IMR-90 (cell line): ENCODE measurements around the gene DOCK1. TPM values are rescaled to one million over a fixed set of nuclear protein-coding genes. Genes with fewer than 3 reads are reported as not detected.

ENCODE experiments used
- ATAC-seq: fragments of 200-7000 bp; cut with Tn5 transposase; 2 replicates; pipeline ENCODE4 v1.9.1; 2020; ENCODE audit warnings: low read depth, mild to moderate bottlenecking, moderate library complexity
- BruUV-seq: library from RNA; stranded (reverse); fragments of 400-500 nt; replicated peaks from 2 replicates; lab custom pipeline; 2021; lab: Mats Ljungman, UMichigan
- CTCF ChIA-PET: fragments of 300-600 bp; formaldehyde crosslinking; extraction: SDS; loops from one replicate; lab custom pipeline; 2021; ENCODE audit warnings: antibody characterized with exemption; lab: Yijun Ruan, JAX
- POLR2A ChIA-PET: fragments of 300-600 bp; sonication (Branson Sonifier 250); formaldehyde crosslinking; loops from one replicate; lab custom pipeline; 2022; ENCODE audit warnings: antibody characterized with exemption; ENCODE audit not compliant: unreplicated experiment; lab: Charles Lee
- DNase-seq: peaks from one replicate; pipeline ENCODE4 v3.0.0; 2013
- H2AFZ ChIP-seq: replicated peaks from 2 replicates; pipeline ENCODE3; 2013; ENCODE audit warnings: low read length, mild to moderate bottlenecking; ENCODE audit not compliant: poor library complexity
- H2AK5ac ChIP-seq: 2 replicates; pipeline ENCODE4 v1.6.1; 2013; ENCODE audit warnings: low read depth, low read length, inconsistent platforms
- H2AK9ac ChIP-seq: replicated peaks from 2 replicates; pipeline ENCODE3; 2013; ENCODE audit warnings: mild to moderate bottlenecking, low read depth, low read length, moderate library complexity; ENCODE audit not compliant: poor library complexity
- H2BK120ac ChIP-seq: 2 replicates; pipeline ENCODE4 v1.6.1; 2013; ENCODE audit warnings: low read depth, low read length, inconsistent platforms
- H2BK15ac ChIP-seq: 3 replicates; pipeline ENCODE4 v1.6.1; 2013; ENCODE audit warnings: low read depth, low read length, inconsistent platforms
- H2BK20ac ChIP-seq: 2 replicates; pipeline ENCODE4 v1.6.1; 2013; ENCODE audit warnings: low read depth, mild to moderate bottlenecking, inconsistent platforms, low read length, moderate library complexity
- H2BK5ac ChIP-seq: 2 replicates; pipeline ENCODE4 v1.6.1; 2013; ENCODE audit warnings: mild to moderate bottlenecking, low read depth, low read length, inconsistent platforms; ENCODE audit not compliant: poor library complexity, severe bottlenecking
- H3K14ac ChIP-seq: replicated peaks from 2 replicates; pipeline ENCODE4 v1.6.1; 2013; ENCODE audit warnings: low read depth, low read length, inconsistent platforms
- H3K18ac ChIP-seq: 2 replicates; pipeline ENCODE4 v1.6.1; 2013; ENCODE audit warnings: low read depth, low read length, control low read depth
- H3K23ac ChIP-seq: 2 replicates; pipeline ENCODE4 v1.6.1; 2013; ENCODE audit warnings: low read depth, low read length, inconsistent platforms
- H3K27ac ChIP-seq: 2 replicates; pipeline ENCODE4 v1.5.1; 2013; ENCODE audit warnings: mild to moderate bottlenecking, control low read depth, low read length; ENCODE audit not compliant: insufficient read depth
- H3K27me3 ChIP-seq: 2 replicates; pipeline ENCODE4 v1.6.1; 2013; ENCODE audit warnings: low read length; ENCODE audit not compliant: control insufficient read depth, insufficient read depth
- H3K36me3 ChIP-seq: 2 replicates; pipeline ENCODE4 v1.6.1; 2013; ENCODE audit warnings: low read length, mixed read lengths; ENCODE audit not compliant: control insufficient read depth, insufficient read depth
- H3K4ac ChIP-seq: 2 replicates; pipeline ENCODE4 v1.6.1; 2013; ENCODE audit warnings: low read depth, low read length, inconsistent platforms
- H3K4me1 ChIP-seq: 2 replicates; pipeline ENCODE4 v1.6.1; 2013; ENCODE audit warnings: low read length, mixed read lengths; ENCODE audit not compliant: control insufficient read depth, insufficient read depth
- H3K4me2 ChIP-seq: 2 replicates; pipeline ENCODE4 v1.6.1; 2013; ENCODE audit warnings: low read depth, mild to moderate bottlenecking, control low read depth, low read length, moderate library complexity
- H3K4me3 ChIP-seq: 2 replicates; pipeline ENCODE4 v1.5.1; 2013; ENCODE audit warnings: low read depth, mild to moderate bottlenecking, control low read depth, low read length, moderate library complexity; ENCODE audit not compliant: insufficient read depth
- H3K56ac ChIP-seq: 2 replicates; pipeline ENCODE4 v1.6.1; 2013; ENCODE audit warnings: low read length, inconsistent platforms; ENCODE audit not compliant: insufficient read depth; ENCODE audit errors: extremely low read depth
- H3K79me1 ChIP-seq, 2 experiments: 2 replicates each; pipeline ENCODE4 v1.6.1; 2013; ENCODE audit warnings: low read length in 2 of 2, inconsistent platforms in 1 of 2, low read depth in 1 of 2
- H3K9ac ChIP-seq: 2 replicates; pipeline ENCODE4 v1.6.1; 2013; ENCODE audit warnings: low read depth, low read length, control low read depth
- H3K9me1 ChIP-seq: 2 replicates; pipeline ENCODE4 v1.6.1; 2013; ENCODE audit warnings: low read length, inconsistent platforms; ENCODE audit not compliant: insufficient read depth
- H3K9me3 ChIP-seq: 2 replicates; pipeline ENCODE4 v1.6.1; 2013; ENCODE audit warnings: low read length; ENCODE audit not compliant: control insufficient read depth, insufficient read depth
- H4K20me1 ChIP-seq: 2 replicates; pipeline ENCODE4 v1.6.1; 2013; ENCODE audit warnings: low read length, inconsistent platforms; ENCODE audit not compliant: insufficient read depth
- H4K5ac ChIP-seq: 2 replicates; pipeline ENCODE4 v1.6.1; 2013; ENCODE audit warnings: mild to moderate bottlenecking, low read depth, low read length, control low read depth
- H4K8ac ChIP-seq, 2 experiments: 2 replicates each; pipeline ENCODE4 v1.6.1; 2013; ENCODE audit warnings: low read depth in 2 of 2, low read length in 2 of 2, control low read depth in 1 of 2, inconsistent platforms in 1 of 2
- H4K91ac ChIP-seq: 2 replicates; pipeline ENCODE4 v1.6.1; 2013; ENCODE audit warnings: low read depth, low read length, inconsistent platforms; ENCODE audit not compliant: insufficient read depth
- BHLHE40 ChIP-seq: fragments of 150-350 bp; IDR thresholded peaks from 2 replicates; pipeline ENCODE4 v1.6.1; 2016; ENCODE audit warnings: mild to moderate bottlenecking, low read depth, low read length
- CEBPB ChIP-seq: IDR thresholded peaks from 2 replicates; pipeline ENCODE4 v1.6.1; 2012; ENCODE audit warnings: low read depth, low read length, improper control_type of control experiment
- CHD1 ChIP-seq: IDR thresholded peaks from 2 replicates; pipeline ENCODE4 v1.6.1; 2012; ENCODE audit warnings: low read depth, low read length, improper control_type of control experiment
- FOS ChIP-seq: fragments of 150-350 bp; IDR thresholded peaks from 2 replicates; pipeline ENCODE4 v1.6.1; 2016; ENCODE audit warnings: low read depth, low read length
- MAFK ChIP-seq: IDR thresholded peaks from 2 replicates; pipeline ENCODE4 v1.6.1; 2012; ENCODE audit warnings: low read depth, low read length, improper control_type of control experiment
- MAZ ChIP-seq: IDR thresholded peaks from 2 replicates; pipeline ENCODE4 v1.6.1; 2012; ENCODE audit warnings: low read depth, mild to moderate bottlenecking, low read length, improper control_type of control experiment, moderate library complexity, borderline replicate concordance
- MXI1 ChIP-seq: IDR thresholded peaks from 2 replicates; pipeline ENCODE4 v1.6.1; 2012; ENCODE audit warnings: low read depth, mild to moderate bottlenecking, low read length, moderate library complexity, borderline replicate concordance
- NFE2L2 ChIP-seq: fragments of 150-350 bp; IDR thresholded peaks from 2 replicates; pipeline ENCODE4 v1.6.1; 2016; ENCODE audit warnings: low read depth, mild to moderate bottlenecking, low read length
- POLR2A ChIP-seq: IDR thresholded peaks from 2 replicates; pipeline ENCODE4 v1.6.1; 2012; ENCODE audit warnings: mild to moderate bottlenecking, low read depth, low read length
- RAD21 ChIP-seq: IDR thresholded peaks from 2 replicates; pipeline ENCODE4 v1.6.1; 2012; ENCODE audit warnings: low read length, improper control_type of control experiment
- RCOR1 ChIP-seq: IDR thresholded peaks from 2 replicates; pipeline ENCODE4 v1.6.1; 2012; ENCODE audit warnings: mild to moderate bottlenecking, low read length, improper control_type of control experiment; ENCODE audit not compliant: insufficient replicate concordance
- RFX5 ChIP-seq: IDR thresholded peaks from 2 replicates; pipeline ENCODE4 v1.8.0; 2012; ENCODE audit warnings: low read depth, mild to moderate bottlenecking, low read length, moderate library complexity
- SMC3 ChIP-seq: fragments of 150-350 bp; IDR thresholded peaks from 2 replicates; pipeline ENCODE4 v1.6.1; 2016; ENCODE audit warnings: low read depth, mild to moderate bottlenecking, antibody characterized with exemption, low read length, moderate library complexity
- USF2 ChIP-seq: fragments of 150-350 bp; IDR thresholded peaks from 2 replicates; pipeline ENCODE4 v1.6.1; 2017; ENCODE audit warnings: mild to moderate bottlenecking, antibody characterized with exemption, low read length, low read depth
- WGBS, 2 experiments: methylation state at CpG; one replicate each; pipeline versions ENCODE4 v1.1.5 to v1.1.7; 2013; ENCODE audit warnings: missing lambda C conversion rate in 2 of 2; ENCODE audit not compliant: insufficient read length in 1 of 2; ENCODE audit errors: extremely low coverage in 2 of 2; 5-methylcytosine and 5-hydroxymethylcytosine counted together
- dilution Hi-C: fragments of 300-500 bp; cut with HindIII; formaldehyde crosslinking; loops from one replicate; pipeline ENCODE4 v1.14.3; 2018; ENCODE audit warnings: low sequenced_read_pairs; ENCODE audit not compliant: unreplicated experiment
- in situ Hi-C: fragments of 300-500 bp; cut with MboI; formaldehyde crosslinking; loops from 3 replicates; pipeline ENCODE4 v1.14.3; 2019; ENCODE audit warnings: low sequenced_read_pairs, inconsistent platforms, mixed read lengths
- intact Hi-C: fragments of 100-400 bp; cut with micrococcal nuclease; formaldehyde crosslinking; loops from 2 replicates; pipeline ENCODE4 v1.10.0; 2022
- polyA plus RNA-seq, 3 experiments: library from polyadenylated mRNA; depleted of rRNA; stranded (reverse); fragments of >200 nt; gene quantifications; 2 replicates each; pipeline ENCODE4 v1.2.3, GENCODE V29; 2012; ENCODE audit warnings: low replicate concordance in 1 of 3
- total RNA-seq: library from RNA; depleted of rRNA; stranded (reverse); fragments of >200 nt; gene quantifications from 2 replicates; pipeline ENCODE4 v1.2.3, GENCODE V29; 2012
- TF ChIP-seq, protein P1 (sequence below): conservative IDR thresholded peaks from 2 replicates; pipeline ENCODE4 v1.5.1; 2012; ENCODE audit warnings: mild to moderate bottlenecking, low read depth, low read length, improper control_type of control experiment
- TF ChIP-seq, protein P2 (sequence below): fragments of 150-350 bp; IDR thresholded peaks from 2 replicates; pipeline ENCODE4 v1.6.1; 2016; ENCODE audit warnings: low read depth, mild to moderate bottlenecking, low read length, moderate library complexity, borderline replicate concordance

The DOCK1 gene
- total and polyA plus RNA-seq, 2 of the 4 experiments (the other 2 are of a cell fraction): 28.2 to 71.0 TPM

DNA sequence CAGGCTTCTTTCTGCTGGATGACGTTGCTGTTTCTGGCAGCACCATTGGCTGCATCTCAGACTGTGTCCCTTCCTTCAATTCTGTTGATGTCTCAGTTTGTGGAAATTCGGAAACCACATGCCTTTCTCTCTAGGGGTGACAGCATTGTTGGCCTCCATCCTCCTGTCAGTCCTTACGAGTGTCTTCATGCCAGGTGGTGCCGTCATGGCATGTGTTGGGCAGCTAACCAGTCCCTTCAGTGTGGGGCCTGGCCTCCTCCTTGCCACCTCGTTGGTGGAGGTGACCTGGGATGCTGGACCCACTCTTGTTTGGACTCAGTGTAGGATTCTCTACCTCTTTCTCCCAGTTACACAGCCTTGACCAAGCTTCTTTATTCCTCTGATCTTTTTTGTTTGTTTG, 402.8 kb downstream of the DOCK1 start:
- Histone ChIP-seq H4K20me1 (peaks cover 8% of the 10 kb centered on the region; the same call in 1 of the 2 replicates), H3K56ac (no peak overlapping the region), H4K91ac (no peak overlapping the region), H3K79me1 (peaks cover 7 to 20% of the 10 kb centered on the region in 2 experiments; a peak in 3 of 4 replicates), H2BK20ac (no peak overlapping the region), H2AK5ac (no peak overlapping the region), H3K23ac (no peak overlapping the region), H3K9me1 (peaks cover 8% of the 10 kb centered on the region), H4K8ac (no peak overlapping the region), H3K14ac (no peak overlapping the region), H2AK9ac (no peak overlapping the region), H2BK15ac (no peak overlapping the region), H3K18ac (no peak overlapping the region), H3K4ac (no peak overlapping the region), H3K4me2 (no peak overlapping the region), H3K27me3 (no peaks in the 10 kb centered on the region), H3K27ac (no peak overlapping the region), H4K5ac (no peak overlapping the region), H3K4me3 (no peak overlapping the region), H2BK5ac (no peak overlapping the region), H2AFZ (no peak overlapping the region), H3K4me1 (peaks cover 3% of the 10 kb centered on the region; the same call in 1 of the 2 replicates), H3K36me3 (no peaks in the 10 kb centered on the region), H3K9me3 (no peaks in the 10 kb centered on the region), H2BK120ac (no peak overlapping the region), H3K9ac (no peak overlapping the region)
- TF ChIP-seq, protein P1, sequence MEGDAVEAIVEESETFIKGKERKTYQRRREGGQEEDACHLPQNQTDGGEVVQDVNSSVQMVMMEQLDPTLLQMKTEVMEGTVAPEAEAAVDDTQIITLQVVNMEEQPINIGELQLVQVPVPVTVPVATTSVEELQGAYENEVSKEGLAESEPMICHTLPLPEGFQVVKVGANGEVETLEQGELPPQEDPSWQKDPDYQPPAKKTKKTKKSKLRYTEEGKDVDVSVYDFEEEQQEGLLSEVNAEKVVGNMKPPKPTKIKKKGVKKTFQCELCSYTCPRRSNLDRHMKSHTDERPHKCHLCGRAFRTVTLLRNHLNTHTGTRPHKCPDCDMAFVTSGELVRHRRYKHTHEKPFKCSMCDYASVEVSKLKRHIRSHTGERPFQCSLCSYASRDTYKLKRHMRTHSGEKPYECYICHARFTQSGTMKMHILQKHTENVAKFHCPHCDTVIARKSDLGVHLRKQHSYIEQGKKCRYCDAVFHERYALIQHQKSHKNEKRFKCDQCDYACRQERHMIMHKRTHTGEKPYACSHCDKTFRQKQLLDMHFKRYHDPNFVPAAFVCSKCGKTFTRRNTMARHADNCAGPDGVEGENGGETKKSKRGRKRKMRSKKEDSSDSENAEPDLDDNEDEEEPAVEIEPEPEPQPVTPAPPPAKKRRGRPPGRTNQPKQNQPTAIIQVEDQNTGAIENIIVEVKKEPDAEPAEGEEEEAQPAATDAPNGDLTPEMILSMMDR: no peak
- TF ChIP-seq MXI1 (no peak), MAFK (no peak), CEBPB (no peak), BHLHE40 (no peak), POLR2A (no peak), USF2 (no peak), RFX5 (no peak), MAZ (no peak), FOS (no peak), SMC3 (no peak), RCOR1 (no peak), NFE2L2 (no peak), CHD1 (no peak), RAD21 (no peak)
- TF ChIP-seq, protein P2, sequence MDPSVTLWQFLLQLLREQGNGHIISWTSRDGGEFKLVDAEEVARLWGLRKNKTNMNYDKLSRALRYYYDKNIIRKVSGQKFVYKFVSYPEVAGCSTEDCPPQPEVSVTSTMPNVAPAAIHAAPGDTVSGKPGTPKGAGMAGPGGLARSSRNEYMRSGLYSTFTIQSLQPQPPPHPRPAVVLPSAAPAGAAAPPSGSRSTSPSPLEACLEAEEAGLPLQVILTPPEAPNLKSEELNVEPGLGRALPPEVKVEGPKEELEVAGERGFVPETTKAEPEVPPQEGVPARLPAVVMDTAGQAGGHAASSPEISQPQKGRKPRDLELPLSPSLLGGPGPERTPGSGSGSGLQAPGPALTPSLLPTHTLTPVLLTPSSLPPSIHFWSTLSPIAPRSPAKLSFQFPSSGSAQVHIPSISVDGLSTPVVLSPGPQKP: no peak
- ATAC-seq (no peak), DNase-seq (no peak)
- in situ Hi-C loops: no loop called here
- ChIA-PET CTCF (no interaction called here), POLR2A (no interaction called here)
- no TSS peak for BruUV-seq
- dilution Hi-C loops: no loop called here
- 80% methylated on average over 1 of the region's 5 CpGs; no CpG with 5 or more reads in 1 of the 2 experiments for WGBS, 2 experiments
- intact Hi-C loops: no loop called here
